Measurements from ENCODE around the gene CAV3.

- TF ChIP-seq POLR2A (IDR thresholded peaks at IDR 0.05) (no peak), CTCF (IDR thresholded peaks at IDR 0.05 in 4 of 5, conservative IDR thresholded peaks at IDR 0.05 in 1 of 5) (no peak)
These were observed 31.9 kb downstream of the CAV3 start for GRCh38 chr3:8765528-8765927.
